B cell (primary cell): ENCODE measurements around the gene PHLDB2. TPM values are rescaled to one million over a fixed set of nuclear protein-coding genes. Genes with fewer than 3 reads are reported as not detected.

Experiments
- ATAC-seq: fragments of 200-7000 bp; cut with Tn5 transposase; one replicate; pipeline ENCODE4 v1.10.0; 2021; ENCODE audit warnings: low read depth, mild to moderate bottlenecking, moderate number of reproducible peaks, moderate library complexity
- CTCF ChIA-PET: fragments of 350-600 bp; sonication (Branson Sonifier 250); formaldehyde crosslinking; loops from one replicate; lab custom pipeline; 2021; ENCODE audit warnings: antibody characterized with exemption, inconsistent platforms; lab: Charles Lee
- POLR2A ChIA-PET: fragments of 350-600 bp; sonication (Branson Sonifier 250); formaldehyde crosslinking; loops from one replicate; lab custom pipeline; 2021; ENCODE audit warnings: antibody characterized with exemption; lab: Charles Lee
- DNase-seq: peaks from one replicate; pipeline ENCODE4 v3.0.0; 2013
- H2AFZ ChIP-seq: 2 replicates; pipeline ENCODE4 v1.6.1; 2012; ENCODE audit warnings: mild to moderate bottlenecking, low read depth, low read length; ENCODE audit not compliant: insufficient read depth, poor library complexity, severe bottlenecking
- H3K27ac ChIP-seq, 2 donors: 1 replicate in 1 of 2; 2 replicates in 1 of 2; pipeline ENCODE4 v1.5.1; 2012 to 2013; ENCODE audit warnings: low read length in 2 of 2, mild to moderate bottlenecking in 2 of 2, moderate library complexity in 1 of 2
- H3K27me3 ChIP-seq, 4 experiments: fragments of 200-600 bp in 1 of 4; sonication (generic) in 1 of 4; replicated peaks in 1 of 4; 1 replicate in 2 of 4; 2 replicates in 2 of 4; pipeline versions ENCODE4 v1.6.1 to v1.7.0; 2013 to 2016; ENCODE audit warnings: low read length in 3 of 4, mild to moderate bottlenecking in 2 of 4, mixed read lengths in 1 of 4, moderate library complexity in 1 of 4; ENCODE audit not compliant: insufficient read depth in 4 of 4, control insufficient read depth in 3 of 4; ENCODE audit errors: control extremely low read depth in 1 of 4
- H3K36me3 ChIP-seq, 2 experiments: replicated peaks in 1 of 2; 1 replicate in 1 of 2; 2 replicates in 1 of 2; pipeline versions ENCODE4 v1.6.1 to v1.7.1; 2013; ENCODE audit warnings: low read length in 1 of 2; ENCODE audit not compliant: insufficient read depth in 2 of 2, control insufficient read depth in 1 of 2; ENCODE audit errors: control extremely low read depth in 1 of 2, extremely low read depth in 1 of 2
- H3K4me1 ChIP-seq, 2 donors: fragments of 200-600 bp in 1 of 2; sonication (generic) in 1 of 2; 1 replicate in 1 of 2; 2 replicates in 1 of 2; pipeline versions ENCODE4 v1.5.1 to v1.6.1; 2013 to 2017; ENCODE audit warnings: low read length in 2 of 2; ENCODE audit not compliant: control insufficient read depth in 2 of 2, insufficient read depth in 2 of 2
- H3K4me2 ChIP-seq: replicated peaks from 2 replicates; pipeline ENCODE3; 2012; ENCODE audit warnings: mild to moderate bottlenecking, low read depth, low read length; ENCODE audit not compliant: poor library complexity, severe bottlenecking
- H3K4me3 ChIP-seq, 5 experiments: fragments of 200-600 bp in 1 of 5; sonication (generic) in 1 of 5; 1 replicate in 3 of 5; 2 replicates in 2 of 5; pipeline versions ENCODE4 v1.5.1 to v1.7.0; 2011 to 2016; ENCODE audit warnings: low read length in 4 of 5, mild to moderate bottlenecking in 4 of 5, low read depth in 2 of 5, control low read depth in 1 of 5, moderate library complexity in 1 of 5; ENCODE audit not compliant: insufficient read depth in 1 of 5; ENCODE audit errors: control extremely low read depth in 1 of 5, extremely low read depth in 1 of 5
- H3K79me2 ChIP-seq: fragments of 200-600 bp; sonication (generic); one replicate; pipeline ENCODE4 v1.6.0; 2016; ENCODE audit warnings: low read length; ENCODE audit not compliant: control insufficient read depth, insufficient read depth
- H3K9ac ChIP-seq: fragments of 200-600 bp; sonication (generic); 2 replicates; pipeline ENCODE4 v1.6.1; 2017; ENCODE audit warnings: mild to moderate bottlenecking, low read length, moderate library complexity
- H3K9me3 ChIP-seq, 3 donors: one replicate each; pipeline versions ENCODE4 v1.6.1 to v1.7.1; 2013; ENCODE audit warnings: low read length in 2 of 3; ENCODE audit not compliant: control insufficient read depth in 2 of 3, insufficient read depth in 1 of 3; ENCODE audit errors: control extremely low read depth in 1 of 3
- H4K20me1 ChIP-seq: 2 replicates; pipeline ENCODE4 v1.6.0; 2012; ENCODE audit warnings: mild to moderate bottlenecking, low read length; ENCODE audit not compliant: insufficient read depth, control insufficient read depth, poor library complexity, severe bottlenecking
- H3K27ac Mint-ChIP-seq: one replicate; pipeline ENCODE4 v1.8.0; 2021; ENCODE audit warnings: mixed read lengths
- H3K27me3 Mint-ChIP-seq: one replicate; pipeline ENCODE4 v1.8.0; 2021; ENCODE audit warnings: mixed read lengths
- H3K4me1 Mint-ChIP-seq: one replicate; pipeline ENCODE4 v1.8.0; 2021; ENCODE audit warnings: mixed read lengths
- H3K4me3 Mint-ChIP-seq: one replicate; pipeline ENCODE4 v1.8.0; 2021; ENCODE audit warnings: mixed read lengths
- H3K9me3 Mint-ChIP-seq: one replicate; pipeline ENCODE4 v1.8.0; 2022; ENCODE audit warnings: mixed read lengths; ENCODE audit not compliant: insufficient read depth
- CTCF ChIP-seq: fragments of 200-600 bp; IDR thresholded peaks from one replicate; pipeline ENCODE4 v1.8.0; 2022; ENCODE audit warnings: antibody characterized with exemption, mild to moderate bottlenecking
- EZH2 ChIP-seq: IDR thresholded peaks from 2 replicates; pipeline ENCODE4 v1.6.1; 2012; ENCODE audit warnings: borderline replicate concordance, low read depth, mild to moderate bottlenecking, moderate library complexity, low read length; ENCODE audit not compliant: insufficient read depth, poor library complexity, severe bottlenecking
- WGBS: methylation state at CpG from one replicate; pipeline ENCODE4 v1.1.5; 2013; ENCODE audit warnings: missing lambda C conversion rate; ENCODE audit not compliant: insufficient coverage; 5-methylcytosine and 5-hydroxymethylcytosine counted together
- intact Hi-C: fragments of 100-400 bp; cut with micrococcal nuclease; formaldehyde crosslinking; loops from one replicate; pipeline ENCODE4 v1.10.0; 2022
- polyA plus RNA-seq: library from polyadenylated mRNA; depleted of rRNA; stranded (reverse); fragments of >200 nt; gene quantifications from 2 replicates; pipeline ENCODE4 v1.2.3, GENCODE V29; 2012
- total RNA-seq, 2 donors: library from RNA; stranded (reverse); fragments of 120-200 nt in 1 of 2; gene quantifications; 1 replicate in 1 of 2; 2 replicates in 1 of 2; pipeline versions ENCODE4 v1.2.3 to v1.2.4, GENCODE V29; 2013 to 2022

The PHLDB2 gene
- total and polyA plus RNA-seq, 2 donors (not counting 1 experiment from before 2014, with no cell fraction given) = 1.3 to 6.3 TPM

DNA sequence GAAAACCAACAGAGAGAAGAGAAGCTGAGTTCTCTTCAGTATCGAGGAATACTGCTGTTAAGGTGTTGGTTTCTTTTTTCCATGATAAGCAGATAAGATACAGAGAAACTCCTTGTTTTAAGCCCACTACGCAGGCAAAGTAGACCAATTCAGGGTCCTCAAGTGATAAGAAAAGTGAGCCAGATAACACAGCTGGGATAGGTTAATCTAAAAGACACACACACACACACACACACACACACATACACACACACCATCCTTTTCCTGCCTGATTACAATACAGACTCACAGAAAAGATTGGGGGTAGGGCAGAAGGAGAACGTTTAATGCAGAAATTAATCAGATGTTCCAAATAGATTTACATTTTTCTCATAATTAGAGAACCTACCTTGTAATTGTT is 6.5 kb upstream of the PHLDB2 start:
- no peak overlapping the region for H3K4me3 Mint-ChIP-seq
- H3K27me3 ChIP-seq = peaks cover 0 to 3% (median 0%) of the 10 kb centered on the region in 4 experiments
- peaks cover 0 to 5% (median 0%) of the 10 kb centered on the region in 3 donors for H3K9me3 ChIP-seq
- intact Hi-C loops = no loop called here
- CTCF ChIA-PET = no interaction called here
- POLR2A ChIA-PET = no interaction called here
- H3K4me1 ChIP-seq = no peaks in the 10 kb centered on the region
- H3K4me1 Mint-ChIP-seq = peaks cover 4% of the 10 kb centered on the region
- ATAC-seq (no peak), DNase-seq (no peak)
- no peak for TF ChIP-seq CTCF
- no peak for TF ChIP-seq EZH2
- H4K20me1 ChIP-seq = no peaks in the 10 kb centered on the region
- H3K79me2 ChIP-seq = no peaks in the 10 kb centered on the region
- H2AFZ ChIP-seq = no peak overlapping the region
- no peak overlapping the region for H3K4me2 ChIP-seq
- no peaks in the 10 kb centered on the region for H3K36me3 ChIP-seq
- H3K4me3 ChIP-seq = no peak overlapping the region
- WGBS = 100% methylated on average over 1 of the region's 3 CpGs
- peaks cover 40% of the 10 kb centered on the region for H3K27me3 Mint-ChIP-seq
- H3K9me3 Mint-ChIP-seq = no peaks in the 10 kb centered on the region
- H3K27ac Mint-ChIP-seq = no peak overlapping the region
- H3K9ac ChIP-seq = no peak overlapping the region
- no peak overlapping the region for H3K27ac ChIP-seq

DNA sequence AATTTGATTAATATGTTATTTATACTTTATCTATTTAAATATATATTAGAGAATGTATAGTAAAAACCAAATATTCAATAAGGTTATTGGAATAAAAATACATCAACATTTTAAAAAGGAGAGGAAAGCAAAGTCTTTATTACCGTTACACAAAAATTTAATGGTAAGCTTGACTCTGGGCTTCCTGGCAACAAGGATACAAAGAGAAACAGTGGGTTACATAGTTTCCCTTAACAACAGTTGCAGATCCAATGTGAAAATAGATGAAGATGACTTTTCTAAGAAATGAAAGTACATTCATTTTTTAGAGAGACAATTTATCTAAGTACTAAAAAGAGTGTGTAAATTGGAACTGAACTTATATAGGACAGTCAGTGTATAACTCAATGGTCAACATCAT is 6.0 kb upstream of the PHLDB2 start:
- H3K27me3 Mint-ChIP-seq = peaks cover 40% of the 10 kb centered on the region
- Histone ChIP-seq H3K9ac (no peak overlapping the region), H3K4me3 (no peak overlapping the region), H3K27me3 (peaks cover 0 to 3% (median 0%) of the 10 kb centered on the region in 4 experiments), H3K4me1 (no peaks in the 10 kb centered on the region), H4K20me1 (no peaks in the 10 kb centered on the region), H3K4me2 (no peak overlapping the region), H3K36me3 (no peaks in the 10 kb centered on the region), H2AFZ (no peak overlapping the region), H3K9me3 (peaks cover 0 to 5% (median 0%) of the 10 kb centered on the region in 3 donors), H3K79me2 (no peaks in the 10 kb centered on the region), H3K27ac (no peak overlapping the region)
- no peak for ATAC-seq
- no peak for DNase-seq
- no CpG with 5 or more reads among the region's 1 CpG for WGBS
- H3K27ac Mint-ChIP-seq = no peak overlapping the region
- H3K9me3 Mint-ChIP-seq = no peaks in the 10 kb centered on the region
- TF ChIP-seq CTCF = no peak
- TF ChIP-seq EZH2 = no peak
- peaks cover 5% of the 10 kb centered on the region for H3K4me1 Mint-ChIP-seq
- POLR2A ChIA-PET = no interaction called here
- H3K4me3 Mint-ChIP-seq = no peak overlapping the region
- intact Hi-C loops = no loop called here
- CTCF ChIA-PET = no interaction called here
